Type B pancreatic cell (in vitro differentiated cells): ENCODE measurements around the gene GCM1. TPM values are rescaled to one million over a fixed set of nuclear protein-coding genes. Genes with fewer than 3 reads are reported as not detected.
A peak's percentile ranks its signal among the peaks of the same experiment; 100 is the strongest.

ENCODE experiments used
- DNase-seq: peaks from one replicate; pipeline ENCODE4 v3.0.0; 2021; ENCODE audit warnings: mixed read lengths; ENCODE audit not compliant: unreplicated experiment; ENCODE audit errors: extremely low spot score
- H3K27ac Mint-ChIP-seq: 2 replicates; pipeline ENCODE4 v1.8.0; 2021; ENCODE audit warnings: mild to moderate bottlenecking, mixed read lengths
- H3K27me3 Mint-ChIP-seq: 2 replicates; pipeline ENCODE4 v1.8.0; 2021; ENCODE audit warnings: mixed read lengths
- H3K36me3 Mint-ChIP-seq: 2 replicates; pipeline ENCODE4 v1.8.0; 2021; ENCODE audit warnings: mixed read lengths
- H3K4me1 Mint-ChIP-seq: one replicate; pipeline ENCODE4 v1.8.0; 2021; ENCODE audit warnings: mixed read lengths; ENCODE audit not compliant: unreplicated experiment
- H3K4me3 Mint-ChIP-seq: 2 replicates; pipeline ENCODE4 v1.8.0; 2021; ENCODE audit warnings: mild to moderate bottlenecking, mixed read lengths
- H3K9me3 Mint-ChIP-seq: 2 replicates; pipeline ENCODE4 v1.8.0; 2021; ENCODE audit warnings: mixed read lengths
- CTCF ChIP-seq: fragments of 200-600 bp; sonication (generic); conservative IDR thresholded peaks from 2 replicates; pipeline ENCODE4 v1.5.0; 2021; ENCODE audit warnings: antibody characterized with exemption, mild to moderate bottlenecking
- long read RNA-seq: library from polyadenylated mRNA; unstranded; transcript quantifications from one replicate; pipeline ENCODE4 v2.0.0, GENCODE V29; 2020
- total RNA-seq: library from RNA; stranded (reverse); gene quantifications from 2 replicates; pipeline ENCODE4 v1.2.1, GENCODE V29; 2021; ENCODE audit warnings: low replicate concordance

The GCM1 gene, protein sequence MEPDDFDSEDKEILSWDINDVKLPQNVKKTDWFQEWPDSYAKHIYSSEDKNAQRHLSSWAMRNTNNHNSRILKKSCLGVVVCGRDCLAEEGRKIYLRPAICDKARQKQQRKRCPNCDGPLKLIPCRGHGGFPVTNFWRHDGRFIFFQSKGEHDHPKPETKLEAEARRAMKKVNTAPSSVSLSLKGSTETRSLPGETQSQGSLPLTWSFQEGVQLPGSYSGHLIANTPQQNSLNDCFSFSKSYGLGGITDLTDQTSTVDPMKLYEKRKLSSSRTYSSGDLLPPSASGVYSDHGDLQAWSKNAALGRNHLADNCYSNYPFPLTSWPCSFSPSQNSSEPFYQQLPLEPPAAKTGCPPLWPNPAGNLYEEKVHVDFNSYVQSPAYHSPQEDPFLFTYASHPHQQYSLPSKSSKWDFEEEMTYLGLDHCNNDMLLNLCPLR
- total RNA-seq = 0.17 TPM in 1 of 2 replicates, not detected in the other
- long read RNA-seq = 0 reads

- no peaks in the 10 kb centered on the region for H3K27me3 Mint-ChIP-seq
- no peaks in the 10 kb centered on the region for H3K4me1 Mint-ChIP-seq
- no peak for TF ChIP-seq CTCF
- DNase-seq = no peak
- peaks cover 4% of the 10 kb centered on the region for H3K9me3 Mint-ChIP-seq
- no peaks in the 10 kb centered on the region for H3K36me3 Mint-ChIP-seq
- no peak within 1 kb of the TSS for H3K4me3 Mint-ChIP-seq
- H3K27ac Mint-ChIP-seq = no peak within 1 kb of the TSS
These were observed at the start of gene GCM1 for GRCh38 chr6:53148684-53149083. GCM1 (minus strand) TSS chr6:53148841; CDS start chr6:53145632, 3,209 bp downstream.

DNA sequence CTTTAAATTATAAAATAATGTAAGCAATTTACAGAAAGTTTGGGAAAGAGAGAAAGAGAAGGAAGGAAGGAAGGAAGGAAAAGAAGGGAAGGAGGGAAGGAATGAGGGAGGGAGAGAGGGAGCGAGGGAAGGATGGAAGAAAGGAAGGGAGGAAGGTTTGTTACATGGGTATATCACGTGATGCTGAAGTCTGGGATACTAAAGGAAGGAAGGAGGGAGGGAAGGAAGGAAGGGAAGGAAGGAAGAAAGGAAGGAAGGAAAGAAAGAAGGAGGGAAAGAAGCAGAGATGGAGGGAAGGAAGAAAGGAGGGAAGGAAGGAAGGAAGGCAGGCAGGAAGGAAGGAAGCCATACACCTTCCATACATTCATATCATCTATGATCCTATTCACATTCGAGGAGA, 48.9 kb upstream of the GCM1 start:
- Mint-ChIP-seq H3K36me3 (no peaks in the 10 kb centered on the region), H3K27me3 (no peaks in the 10 kb centered on the region), H3K4me1 (peaks cover 16% of the 10 kb centered on the region), H3K4me3 (no peak overlapping the region), H3K9me3 (no peaks in the 10 kb centered on the region), H3K27ac (no peak overlapping the region)
- no peak for DNase-seq
- no peak for TF ChIP-seq CTCF

DNA sequence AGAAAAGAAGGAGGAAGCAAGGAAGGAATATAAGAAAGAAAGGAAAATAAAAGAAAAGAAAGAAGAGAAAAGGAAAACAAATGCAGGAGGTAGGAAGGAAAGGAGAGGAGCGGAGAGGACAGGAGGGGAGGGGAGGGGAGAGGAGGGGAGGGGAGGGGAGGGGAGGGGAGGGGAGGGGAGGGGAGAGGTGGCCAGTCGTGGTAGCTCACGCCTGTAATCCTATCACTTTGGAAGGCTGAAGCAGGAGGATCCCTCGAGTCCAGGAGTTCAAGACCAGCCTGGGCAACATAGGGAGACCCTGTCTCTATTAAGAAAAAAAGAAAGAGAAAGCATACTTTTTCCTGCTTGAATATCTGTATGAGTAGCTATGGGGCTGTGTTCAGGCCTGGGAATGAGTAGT, 46.4 kb upstream of the GCM1 start:
- TF ChIP-seq CTCF = no peak
- peak overlapping the region; percentile 21 for H3K4me3 Mint-ChIP-seq
- H3K36me3 Mint-ChIP-seq = no peaks in the 10 kb centered on the region
- peaks cover 17% of the 10 kb centered on the region for H3K4me1 Mint-ChIP-seq
- no peaks in the 10 kb centered on the region for H3K27me3 Mint-ChIP-seq
- peak overlapping the region; percentile 73 for H3K27ac Mint-ChIP-seq
- no peaks in the 10 kb centered on the region for H3K9me3 Mint-ChIP-seq
- no peak for DNase-seq

DNA sequence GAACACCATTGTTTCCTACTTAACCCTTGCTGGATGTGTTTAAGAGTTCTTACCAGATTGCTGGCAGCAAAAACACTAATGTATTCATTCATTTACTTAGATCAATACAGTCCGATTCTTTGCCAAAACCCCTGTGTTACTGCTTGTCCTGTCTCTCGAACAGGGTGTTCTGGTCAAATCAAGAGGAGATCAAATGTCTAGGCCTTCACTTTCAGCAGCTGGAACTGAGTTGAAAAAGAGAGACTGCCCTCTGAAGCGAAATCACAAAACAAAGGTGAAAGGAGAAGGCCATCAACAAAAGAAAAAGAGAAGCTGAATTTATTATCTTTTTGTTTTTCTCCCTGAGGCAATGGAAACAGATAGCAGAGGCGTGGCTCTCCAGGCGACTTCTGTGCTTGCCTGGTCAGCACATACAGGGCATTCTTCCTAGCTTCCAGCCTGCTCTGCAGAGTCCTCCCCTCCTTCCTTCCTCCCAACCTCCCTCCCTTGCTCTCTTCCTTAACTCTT, 44.1 kb upstream of the GCM1 start:
- no peak for DNase-seq
- no peaks in the 10 kb centered on the region for H3K36me3 Mint-ChIP-seq
- peak overlapping the region; percentile 70 for H3K27ac Mint-ChIP-seq
- no peaks in the 10 kb centered on the region for H3K9me3 Mint-ChIP-seq
- H3K4me3 Mint-ChIP-seq = peak overlapping the region; percentile 5
- peaks cover 17% of the 10 kb centered on the region for H3K4me1 Mint-ChIP-seq
- TF ChIP-seq CTCF = no peak
- no peaks in the 10 kb centered on the region for H3K27me3 Mint-ChIP-seq

DNA sequence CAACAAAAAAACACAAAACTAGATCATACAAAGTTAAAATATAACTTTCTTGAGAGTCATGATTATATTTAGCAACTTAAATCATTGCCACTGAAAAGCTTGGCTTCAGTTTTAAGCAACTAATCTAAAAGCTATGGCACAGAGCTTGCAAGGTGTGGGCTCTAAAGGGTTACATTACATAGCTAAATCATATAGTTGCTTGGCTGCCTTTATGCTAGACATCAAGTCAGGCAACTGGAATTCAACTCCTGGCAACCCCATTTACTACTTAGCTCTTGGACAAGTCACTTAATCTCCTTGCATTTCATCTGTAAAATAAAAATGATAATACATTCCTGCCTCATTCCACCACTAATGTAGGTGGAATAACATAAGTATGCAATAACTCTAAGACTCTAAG, 40.9 kb upstream of the GCM1 start:
- TF ChIP-seq CTCF = no peak
- Mint-ChIP-seq H3K27ac (no peak overlapping the region), H3K4me3 (no peak overlapping the region), H3K27me3 (no peaks in the 10 kb centered on the region), H3K36me3 (no peaks in the 10 kb centered on the region), H3K9me3 (no peaks in the 10 kb centered on the region), H3K4me1 (peaks cover 13% of the 10 kb centered on the region)
- no peak for DNase-seq
